ENCODE results near the gene TXNDC2. TPM values are rescaled to one million over a fixed set of nuclear protein-coding genes. Genes with fewer than 3 reads are reported as not detected.

TXNDC2 gene
- total RNA-seq, 1 experiment from 2014 or later: not detected

DNA sequence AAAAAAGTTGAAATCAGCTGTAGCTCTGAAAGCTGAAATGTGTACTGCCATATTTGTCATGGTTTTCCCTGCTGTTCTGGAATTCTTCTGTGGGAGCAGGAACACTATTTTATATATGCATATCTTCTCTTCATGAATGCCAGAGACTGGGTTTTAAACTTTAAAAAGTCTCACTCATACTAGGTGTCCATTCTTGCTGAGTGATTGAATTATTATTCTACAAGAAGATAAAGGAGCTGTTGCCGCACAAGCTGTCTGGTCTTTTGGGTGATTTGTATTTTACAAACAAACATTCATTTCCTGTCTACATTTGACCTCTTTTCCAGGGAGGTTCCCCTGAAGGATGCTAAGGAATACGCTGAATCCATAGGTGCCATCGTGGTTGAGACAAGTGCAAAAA lies 40.5 kb upstream of the TXNDC2 start:
- Histone ChIP-seq H3K27me3 (replicated peaks; ENCODE audit: control insufficient read depth, insufficient read depth, low read length) (no peaks in the 10 kb centered on the region), H3K36me3 (ENCODE audit: control insufficient read depth, insufficient read depth, low read length) (no peaks in the 10 kb centered on the region), H3K9me3 (no peaks in the 10 kb centered on the region), H3K4me1 (no peaks in the 10 kb centered on the region), H3K4me3 (ENCODE audit: low read depth, low read length) (no peak overlapping the region)
- Mint-ChIP-seq H3K9me3 (ENCODE audit: unreplicated experiment) (no peaks in the 10 kb centered on the region), H3K4me1 (ENCODE audit: low read depth, unreplicated experiment) (peaks cover 10% of the 10 kb centered on the region), H3K36me3 (ENCODE audit: insufficient read depth, unreplicated experiment) (peaks cover 7% of the 10 kb centered on the region), H3K27me3 (ENCODE audit: insufficient read depth, unreplicated experiment) (no peaks in the 10 kb centered on the region), H3K27ac (ENCODE audit: unreplicated experiment) (no peak overlapping the region), H3K4me3 (ENCODE audit: unreplicated experiment) (no peak overlapping the region)
- ChIA-PET POLR2A (no interaction called here), CTCF (no interaction called here)
- no peak for DNase-seq
- intact Hi-C loops (cut with micrococcal nuclease; ENCODE audit: unreplicated experiment): no loop called here
- BruUV-seq (replicated peaks): no TSS peak
- TF ChIP-seq, protein P1, sequence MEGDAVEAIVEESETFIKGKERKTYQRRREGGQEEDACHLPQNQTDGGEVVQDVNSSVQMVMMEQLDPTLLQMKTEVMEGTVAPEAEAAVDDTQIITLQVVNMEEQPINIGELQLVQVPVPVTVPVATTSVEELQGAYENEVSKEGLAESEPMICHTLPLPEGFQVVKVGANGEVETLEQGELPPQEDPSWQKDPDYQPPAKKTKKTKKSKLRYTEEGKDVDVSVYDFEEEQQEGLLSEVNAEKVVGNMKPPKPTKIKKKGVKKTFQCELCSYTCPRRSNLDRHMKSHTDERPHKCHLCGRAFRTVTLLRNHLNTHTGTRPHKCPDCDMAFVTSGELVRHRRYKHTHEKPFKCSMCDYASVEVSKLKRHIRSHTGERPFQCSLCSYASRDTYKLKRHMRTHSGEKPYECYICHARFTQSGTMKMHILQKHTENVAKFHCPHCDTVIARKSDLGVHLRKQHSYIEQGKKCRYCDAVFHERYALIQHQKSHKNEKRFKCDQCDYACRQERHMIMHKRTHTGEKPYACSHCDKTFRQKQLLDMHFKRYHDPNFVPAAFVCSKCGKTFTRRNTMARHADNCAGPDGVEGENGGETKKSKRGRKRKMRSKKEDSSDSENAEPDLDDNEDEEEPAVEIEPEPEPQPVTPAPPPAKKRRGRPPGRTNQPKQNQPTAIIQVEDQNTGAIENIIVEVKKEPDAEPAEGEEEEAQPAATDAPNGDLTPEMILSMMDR (IDR thresholded peaks at IDR 0.05; ENCODE audit: insufficient read depth in 1 of 2, low read depth in 1 of 2, low read length in 1 of 2, severe bottlenecking in 1 of 2, unreplicated experiment in 1 of 2): no peak

DNA sequence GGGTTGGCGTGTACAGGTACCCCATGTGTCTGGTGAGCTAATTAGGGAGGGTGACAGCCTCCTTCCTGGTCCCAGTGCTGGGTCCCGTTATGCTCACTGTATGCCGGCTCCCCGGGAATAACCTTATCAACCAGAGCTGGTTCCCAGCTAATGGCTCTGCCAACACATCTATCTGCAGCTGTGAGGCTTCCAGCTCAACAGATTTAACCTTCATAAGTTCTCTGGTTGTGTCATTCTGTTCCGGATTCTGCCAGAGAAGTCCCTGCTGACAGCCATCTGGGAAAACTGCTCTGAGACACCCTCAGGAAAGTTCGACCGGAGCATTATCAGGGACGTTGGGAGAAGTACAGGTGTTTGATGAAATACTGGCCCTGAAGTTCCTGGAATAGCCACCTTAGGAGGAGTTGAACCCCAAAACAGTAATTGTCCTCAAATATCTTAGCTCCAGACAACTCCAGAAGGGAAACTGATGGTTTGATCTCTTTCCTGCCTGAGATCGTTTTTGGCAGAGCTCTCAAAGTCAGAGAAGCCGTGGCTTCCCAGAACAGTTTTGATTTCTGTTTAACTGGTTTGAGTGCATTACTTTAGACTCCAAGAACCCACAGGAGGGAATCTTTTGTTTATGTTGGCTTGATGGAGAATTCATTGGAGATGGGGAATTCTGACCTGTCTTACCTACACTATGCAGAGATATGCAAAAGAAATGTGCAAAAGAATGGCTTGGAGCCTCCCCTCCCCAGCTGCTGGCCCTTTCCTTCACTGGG lies 39.4 kb upstream of the TXNDC2 start:
- Histone ChIP-seq H3K4me1 (no peaks in the 10 kb centered on the region), H3K9me3 (no peaks in the 10 kb centered on the region), H3K36me3 (ENCODE audit: control insufficient read depth, insufficient read depth, low read length) (no peaks in the 10 kb centered on the region), H3K4me3 (ENCODE audit: low read depth, low read length) (no peak overlapping the region), H3K27me3 (replicated peaks; ENCODE audit: control insufficient read depth, insufficient read depth, low read length) (no peaks in the 10 kb centered on the region)
- TF ChIP-seq, protein P1 (IDR thresholded peaks at IDR 0.05; ENCODE audit: insufficient read depth in 1 of 2, low read depth in 1 of 2, low read length in 1 of 2, severe bottlenecking in 1 of 2, unreplicated experiment in 1 of 2): no peak
- Mint-ChIP-seq H3K36me3 (ENCODE audit: insufficient read depth, unreplicated experiment) (peaks cover 7% of the 10 kb centered on the region), H3K27me3 (ENCODE audit: insufficient read depth, unreplicated experiment) (no peaks in the 10 kb centered on the region), H3K4me3 (ENCODE audit: unreplicated experiment) (no peak overlapping the region), H3K27ac (ENCODE audit: unreplicated experiment) (no peak overlapping the region), H3K4me1 (ENCODE audit: low read depth, unreplicated experiment) (peaks cover 10% of the 10 kb centered on the region), H3K9me3 (ENCODE audit: unreplicated experiment) (no peaks in the 10 kb centered on the region)
- POLR2A ChIA-PET: no interaction called here
- intact Hi-C loops (cut with micrococcal nuclease; ENCODE audit: unreplicated experiment): no loop called here
- DNase-seq: no peak
- CTCF ChIA-PET: no interaction called here
- BruUV-seq (replicated peaks): no TSS peak

DNA sequence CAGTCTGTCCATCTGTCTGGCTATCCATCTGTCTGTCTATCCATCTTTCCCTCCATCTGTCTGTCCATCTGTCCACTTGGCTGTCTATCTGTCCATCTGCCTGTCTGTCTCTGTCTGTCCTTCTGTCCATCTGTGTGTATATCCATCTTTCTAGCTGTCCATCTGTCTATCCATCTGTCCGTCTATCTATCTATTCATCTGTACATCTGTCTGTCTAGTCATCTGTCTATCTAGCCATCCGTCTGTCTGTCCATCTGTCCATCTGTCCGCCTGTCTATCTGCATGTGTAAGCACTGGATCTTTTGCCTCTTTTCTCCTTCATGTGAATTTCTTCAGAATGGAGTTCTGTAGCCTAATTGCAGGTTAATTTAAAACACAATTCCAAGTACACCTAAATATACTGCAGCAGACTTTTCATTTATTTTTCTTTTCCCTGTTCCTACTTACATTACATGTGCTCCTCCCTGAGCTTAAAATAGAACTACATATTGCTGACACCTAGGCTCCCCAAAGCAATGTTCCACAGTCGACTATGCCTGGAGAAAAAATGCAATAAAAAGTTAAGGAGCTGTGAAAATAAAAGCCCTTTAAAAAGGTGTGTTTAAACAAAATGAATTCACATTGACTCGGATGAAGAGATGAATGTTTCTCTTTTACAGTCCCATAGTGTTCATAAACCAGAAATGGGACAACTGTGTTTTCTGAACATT lies 37.4 kb upstream of the TXNDC2 start:
- intact Hi-C loops (cut with micrococcal nuclease; ENCODE audit: unreplicated experiment): no loop called here
- DNase-seq: no peak
- H3K4me3 ChIP-seq (ENCODE audit: low read depth, low read length): no peak overlapping the region
- Mint-ChIP-seq H3K27me3 (ENCODE audit: insufficient read depth, unreplicated experiment) (no peaks in the 10 kb centered on the region), H3K36me3 (ENCODE audit: insufficient read depth, unreplicated experiment) (peaks cover 7% of the 10 kb centered on the region), H3K9me3 (ENCODE audit: unreplicated experiment) (no peaks in the 10 kb centered on the region), H3K27ac (ENCODE audit: unreplicated experiment) (no peak overlapping the region), H3K4me1 (ENCODE audit: low read depth, unreplicated experiment) (peaks cover 10% of the 10 kb centered on the region), H3K4me3 (ENCODE audit: unreplicated experiment) (no peak overlapping the region)
- peaks cover 5% of the 10 kb centered on the region; the same call in 1 of the 2 replicates for H3K9me3 ChIP-seq
- TF ChIP-seq, protein P1 (IDR thresholded peaks at IDR 0.05; ENCODE audit: insufficient read depth in 1 of 2, low read depth in 1 of 2, low read length in 1 of 2, severe bottlenecking in 1 of 2, unreplicated experiment in 1 of 2): no peak
- no peaks in the 10 kb centered on the region for H3K4me1 ChIP-seq
- POLR2A ChIA-PET: no interaction called here
- CTCF ChIA-PET: interaction anchor here (0.6 kb wide), 1 partner anchor 17 kb away, joined by 3 read pairs; no protein-coding TSS in a partner anchor
- BruUV-seq (replicated peaks): no TSS peak
- H3K27me3 ChIP-seq (replicated peaks; ENCODE audit: control insufficient read depth, insufficient read depth, low read length): no peaks in the 10 kb centered on the region
- no peaks in the 10 kb centered on the region for H3K36me3 ChIP-seq (ENCODE audit: control insufficient read depth, insufficient read depth, low read length)
